Mucosa of rectum (tissue), 2 donors: Measurements from ENCODE around the gene NTRK1.

Experiments
- H3K27ac ChIP-seq, 2 donors: one replicate each; pipeline ENCODE4 v1.7.0; 2013; ENCODE audit warnings: inconsistent platforms in 2 of 2, low read depth in 2 of 2, low read length in 2 of 2
- H3K27me3 ChIP-seq, 2 donors: one replicate each; pipeline ENCODE4 v1.7.0; 2013; ENCODE audit warnings: low read length in 2 of 2; ENCODE audit not compliant: control insufficient read depth in 2 of 2, insufficient read depth in 2 of 2
- H3K36me3 ChIP-seq, 2 donors: one replicate each; pipeline ENCODE4 v1.7.0; 2013; ENCODE audit warnings: low read length in 2 of 2; ENCODE audit not compliant: control insufficient read depth in 2 of 2, insufficient read depth in 2 of 2
- H3K4me1 ChIP-seq, 2 donors: one replicate each; pipeline ENCODE4 v1.7.0; 2013; ENCODE audit warnings: low read length in 2 of 2, mild to moderate bottlenecking in 1 of 2; ENCODE audit not compliant: control insufficient read depth in 2 of 2, insufficient read depth in 2 of 2
- H3K4me3 ChIP-seq, 2 donors: one replicate each; pipeline ENCODE4 v1.7.0; 2013; ENCODE audit warnings: low read length in 2 of 2
- H3K9ac ChIP-seq, 2 donors: one replicate each; pipeline ENCODE4 v1.7.0; 2013; ENCODE audit warnings: low read length in 2 of 2, low read depth in 1 of 2, mild to moderate bottlenecking in 1 of 2
- H3K9me3 ChIP-seq, 2 donors: one replicate each; pipeline ENCODE4 v1.7.0; 2013; ENCODE audit warnings: low read length in 2 of 2; ENCODE audit not compliant: control insufficient read depth in 2 of 2
- donor health status: healthy.
- donor health status: Normal muscosa, but diverticular disease.

The NTRK1 gene

DNA sequence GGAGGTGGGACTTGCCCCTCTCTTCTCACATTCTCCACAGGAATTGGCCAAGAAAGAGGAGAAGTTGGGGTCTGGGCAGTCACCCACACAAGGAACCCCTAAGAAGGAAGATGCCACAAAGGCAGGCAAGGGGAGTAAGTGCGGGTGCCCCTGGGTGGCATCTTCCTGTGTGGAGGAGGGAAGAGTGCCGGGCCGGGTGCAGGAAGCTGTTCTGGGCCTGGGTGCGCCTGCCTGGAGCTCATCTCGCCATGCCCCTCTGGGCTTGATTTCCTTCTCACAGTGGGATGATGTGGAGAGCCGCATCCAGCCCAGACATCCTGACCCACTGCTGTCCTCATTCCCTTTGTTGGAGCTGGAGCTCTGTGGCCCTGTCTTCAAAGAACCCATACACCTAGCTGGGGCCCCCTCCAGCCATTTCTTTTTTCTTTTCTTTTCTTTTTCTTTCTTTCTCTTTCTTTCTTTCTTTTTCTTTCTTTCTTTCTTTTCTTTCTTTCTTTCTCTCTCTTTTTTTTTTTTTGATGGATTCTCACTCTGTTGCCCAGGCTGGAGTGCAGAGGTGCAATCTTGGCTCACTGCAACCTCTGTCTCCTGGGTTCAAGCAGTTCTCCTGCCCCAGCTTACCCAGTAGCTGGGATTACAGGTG is 69.1 kb downstream of the NTRK1 start:
- Histone ChIP-seq H3K36me3 (peaks cover 0 to 6% of the 10 kb centered on the region in 2 donors), H3K27me3 (peaks cover 36 to 37% of the 10 kb centered on the region in 2 donors), H3K9ac (no peak overlapping the region), H3K27ac (no peak overlapping the region), H3K4me3 (no peak overlapping the region), H3K4me1 (peaks cover 0 to 14% of the 10 kb centered on the region in 2 donors), H3K9me3 (no peaks in the 10 kb centered on the region)

DNA sequence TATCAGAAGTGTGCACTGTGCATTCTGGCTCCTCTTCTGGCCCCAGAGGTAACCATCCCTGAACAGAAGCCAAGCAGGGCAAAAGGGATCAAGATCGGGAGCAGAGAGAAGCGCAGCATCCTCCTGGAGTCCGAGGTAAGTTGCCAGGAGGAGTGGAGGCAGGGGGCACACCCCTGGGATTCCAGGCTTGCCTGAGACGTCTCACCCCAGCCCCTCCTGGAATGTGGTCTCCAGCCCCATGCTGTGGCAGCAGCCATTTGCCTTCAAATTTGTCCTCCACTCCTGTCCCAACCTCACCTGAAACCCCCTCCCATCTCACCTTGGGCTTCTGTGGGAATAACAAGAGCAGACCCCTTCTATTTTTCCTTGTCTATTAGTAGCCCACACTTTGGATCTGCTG is 69.8 kb downstream of the NTRK1 start:
- H3K9me3 ChIP-seq: no peaks in the 10 kb centered on the region
- H3K9ac ChIP-seq: no peak overlapping the region
- peaks cover 0 to 12% of the 10 kb centered on the region in 2 donors for H3K36me3 ChIP-seq
- no peak overlapping the region for H3K4me3 ChIP-seq
- peaks cover 0 to 14% of the 10 kb centered on the region in 2 donors for H3K4me1 ChIP-seq
- H3K27me3 ChIP-seq: peaks cover 29% of the 10 kb centered on the region in 2 donors
- H3K27ac ChIP-seq: no peak overlapping the region
